H1 (cell line): ENCODE data around the gene ADGRD2. TPM values are rescaled to one million over a fixed set of nuclear protein-coding genes. Genes with fewer than 3 reads are reported as not detected.

Experiments used
- CTCF ChIA-PET: fragments of 300-600 bp; sonication (Branson Sonifier 250); formaldehyde crosslinking; loops from one replicate; lab custom pipeline; 2021; ENCODE audit not compliant: partially characterized antibody; lab: Charles Lee
- POLR2A ChIA-PET: fragments of 300-600 bp; sonication (Branson Sonifier 250); formaldehyde crosslinking; loops from one replicate; lab custom pipeline; 2021; ENCODE audit warnings: inconsistent platforms; ENCODE audit not compliant: partially characterized antibody; lab: Charles Lee
- DNase-seq, 2 experiments: peaks; one replicate each; pipeline versions ENCODE4 v3.0.0 to v3.0.0-alpha.2; 2010 to 2022; ENCODE audit warnings: low spot score in 2 of 2, low read depth in 1 of 2, mixed read lengths in 1 of 2
- FAIRE-seq: peaks from 2 replicates; lab custom pipeline; 2011; peaks lifted over from hg19 to GRCh38; lab: Jason Lieb, UNC
- H2AFZ ChIP-seq: 2 replicates; pipeline ENCODE4 v1.8.1; 2012; ENCODE audit warnings: low read length, inconsistent platforms
- H2AK5ac ChIP-seq: 2 replicates; pipeline ENCODE4 v1.6.1; 2013; ENCODE audit warnings: low read depth, low read length
- H2BK120ac ChIP-seq: replicated peaks from 2 replicates; pipeline ENCODE3; 2013; ENCODE audit warnings: low read depth, low read length, inconsistent platforms
- H2BK12ac ChIP-seq: 2 replicates; pipeline ENCODE4 v1.6.1; 2013; ENCODE audit warnings: low read depth, low read length
- H2BK15ac ChIP-seq: 2 replicates; pipeline ENCODE4 v1.6.1; 2013; ENCODE audit warnings: low read length
- H2BK20ac ChIP-seq: 2 replicates; pipeline ENCODE4 v1.6.1; 2013; ENCODE audit warnings: low read length
- H2BK5ac ChIP-seq: 2 replicates; pipeline ENCODE4 v1.6.1; 2013; ENCODE audit warnings: low read depth, low read length
- H3K14ac ChIP-seq: 2 replicates; pipeline ENCODE4 v1.6.1; 2013; ENCODE audit warnings: inconsistent platforms; ENCODE audit not compliant: insufficient read length
- H3K18ac ChIP-seq: 2 replicates; pipeline ENCODE4 v1.6.1; 2013; ENCODE audit warnings: low read length; ENCODE audit errors: extremely low read depth
- H3K23ac ChIP-seq: 2 replicates; pipeline ENCODE4 v1.6.1; 2013; ENCODE audit warnings: inconsistent platforms; ENCODE audit not compliant: insufficient read length
- H3K23me2 ChIP-seq: 2 replicates; pipeline ENCODE4 v1.6.1; 2013; ENCODE audit warnings: low read depth, low read length
- H3K27ac ChIP-seq: 2 replicates; pipeline ENCODE4 v1.6.1; 2011; ENCODE audit warnings: low read depth, low read length, inconsistent platforms
- H3K27me3 ChIP-seq, 4 experiments: replicated peaks in 1 of 4; 1 replicate in 1 of 4; 2 replicates in 3 of 4; pipeline versions ENCODE4 v1.6.1 to v1.8.1; 2011 to 2013; ENCODE audit warnings: low read length in 3 of 4, mild to moderate bottlenecking in 3 of 4, inconsistent platforms in 2 of 4, mixed read lengths in 2 of 4, moderate library complexity in 1 of 4; ENCODE audit not compliant: control insufficient read depth in 3 of 4, insufficient read depth in 3 of 4; ENCODE audit errors: extremely low read depth in 1 of 4
- H3K36me3 ChIP-seq, 4 experiments: 2 replicates each; pipeline versions ENCODE4 v1.6.1 to v1.8.1; 2011 to 2013; ENCODE audit warnings: mild to moderate bottlenecking in 4 of 4, low read length in 3 of 4, moderate library complexity in 2 of 4, control low read depth in 1 of 4, inconsistent platforms in 1 of 4; ENCODE audit not compliant: insufficient read depth in 4 of 4, control insufficient read depth in 2 of 4
- H3K4ac ChIP-seq: replicated peaks from 2 replicates; pipeline ENCODE3; 2013; ENCODE audit warnings: low read length, low read depth, mixed read lengths, inconsistent platforms; ENCODE audit not compliant: insufficient read length
- H3K4me1 ChIP-seq, 4 experiments: replicated peaks in 1 of 4; 1 replicate in 1 of 4; 2 replicates in 3 of 4; pipeline versions ENCODE4 v1.6.1 to v1.8.1; 2011 to 2013; ENCODE audit warnings: low read length in 3 of 4, inconsistent platforms in 2 of 4, mixed read lengths in 1 of 4; ENCODE audit not compliant: insufficient read depth in 4 of 4, control insufficient read depth in 3 of 4
- H3K4me2 ChIP-seq, 2 experiments: 2 replicates each; pipeline versions ENCODE4 v1.6.1 to v1.8.1; 2011 to 2013; ENCODE audit warnings: low read depth in 2 of 2, low read length in 2 of 2, control low read depth in 1 of 2, inconsistent platforms in 1 of 2, mild to moderate bottlenecking in 1 of 2; ENCODE audit not compliant: insufficient read depth in 1 of 2
- H3K4me3 ChIP-seq, 4 experiments: fragments of 200-600, 300-600 bp in 1 of 4; sonication (generic), shearing (Covaris generic), sonication (Bioruptor Twin) in 1 of 4; 2 replicates each; pipeline versions ENCODE4 v1.5.1 to v1.8.1; 2011 to 2016; ENCODE audit warnings: low read length in 4 of 4, low read depth in 3 of 4, control low read depth in 2 of 4, inconsistent platforms in 2 of 4, mild to moderate bottlenecking in 2 of 4, mixed read lengths in 1 of 4, moderate library complexity in 1 of 4; ENCODE audit not compliant: insufficient read depth in 2 of 4; ENCODE audit errors: extremely low read depth in 1 of 4
- H3K56ac ChIP-seq: replicated peaks from 2 replicates; pipeline ENCODE3; 2013; ENCODE audit warnings: low read depth, mild to moderate bottlenecking, mixed read lengths, low read length, inconsistent platforms; ENCODE audit not compliant: insufficient read length
- H3K79me1 ChIP-seq: 2 replicates; pipeline ENCODE4 v1.6.1; 2013; ENCODE audit warnings: low read depth, low read length, control low read depth
- H3K79me2 ChIP-seq, 2 experiments: 2 replicates each; pipeline versions ENCODE4 v1.6.1 to v1.8.1; 2012 to 2013; ENCODE audit warnings: low read length in 2 of 2, mild to moderate bottlenecking in 2 of 2, inconsistent platforms in 1 of 2; ENCODE audit not compliant: insufficient read depth in 2 of 2, control insufficient read depth in 1 of 2
- H3K9ac ChIP-seq, 4 experiments: replicated peaks in 1 of 4; 1 replicate in 1 of 4; 2 replicates in 3 of 4; pipeline versions ENCODE4 v1.6.1 to v1.8.1; 2011 to 2013; ENCODE audit warnings: low read depth in 3 of 4, low read length in 3 of 4, control low read depth in 2 of 4, mild to moderate bottlenecking in 2 of 4, moderate library complexity in 2 of 4, inconsistent platforms in 1 of 4; ENCODE audit errors: extremely low read depth in 1 of 4
- H3K9me3 ChIP-seq, 2 experiments: 2 replicates each; pipeline versions ENCODE4 v1.6.1 to v1.8.1; 2012 to 2013; ENCODE audit warnings: mild to moderate bottlenecking in 2 of 2, moderate library complexity in 2 of 2, control low read depth in 1 of 2, inconsistent platforms in 1 of 2, low read depth in 1 of 2, low read length in 1 of 2, mixed read lengths in 1 of 2; ENCODE audit not compliant: insufficient read depth in 2 of 2
- H4K20me1 ChIP-seq, 2 experiments: replicated peaks in 1 of 2; 2 replicates each; pipeline versions ENCODE3 to v1.8.1; 2011 to 2013; ENCODE audit warnings: inconsistent platforms in 2 of 2, low read length in 2 of 2, mild to moderate bottlenecking in 1 of 2; ENCODE audit not compliant: insufficient read depth in 2 of 2, control insufficient read depth in 1 of 2
- H4K5ac ChIP-seq: 2 replicates; pipeline ENCODE4 v1.6.1; 2013; ENCODE audit warnings: low read length, low read depth, mixed read lengths, inconsistent platforms; ENCODE audit not compliant: insufficient read length
- H4K8ac ChIP-seq: 2 replicates; pipeline ENCODE4 v1.8.0; 2013; ENCODE audit warnings: mild to moderate bottlenecking, moderate library complexity, low read length, inconsistent platforms; ENCODE audit not compliant: insufficient read depth; ENCODE audit errors: extremely low read depth
- H4K91ac ChIP-seq: replicated peaks from 2 replicates; pipeline ENCODE3; 2013; ENCODE audit warnings: low read length, mixed read lengths, inconsistent platforms; ENCODE audit not compliant: insufficient read length
- BACH1 ChIP-seq: IDR thresholded peaks from 2 replicates; pipeline ENCODE4 v1.6.1; 2012; ENCODE audit warnings: low read length, improper control_type of control experiment
- BCL11A ChIP-seq, 2 experiments: IDR thresholded peaks; one replicate each; pipeline ENCODE4 v1.6.1; 2011; ENCODE audit warnings: low read depth in 2 of 2, low read length in 2 of 2, mild to moderate bottlenecking in 2 of 2
- CEBPB ChIP-seq: IDR thresholded peaks from 2 replicates; pipeline ENCODE4 v1.6.1; 2012; ENCODE audit warnings: low read depth, low read length
- CHD1 ChIP-seq: IDR thresholded peaks from 2 replicates; pipeline ENCODE4 v1.6.1; 2012; ENCODE audit warnings: low read depth, low read length, improper control_type of control experiment
- EP300 ChIP-seq, 2 experiments: IDR thresholded peaks; 1 replicate in 1 of 2; 2 replicates in 1 of 2; pipeline ENCODE4 v1.6.1; 2011 to 2012; ENCODE audit warnings: low read depth in 2 of 2, low read length in 2 of 2, mild to moderate bottlenecking in 2 of 2, borderline replicate concordance in 1 of 2, inconsistent platforms in 1 of 2, moderate library complexity in 1 of 2
- EZH2 ChIP-seq: fragments of 200-600 bp; sonication (generic); IDR thresholded peaks from 2 replicates; pipeline ENCODE4 v1.7.1; 2012; ENCODE audit warnings: low read depth, mild to moderate bottlenecking, moderate library complexity, low read length, inconsistent platforms; ENCODE audit not compliant: severe bottlenecking
- FOSL1 ChIP-seq: IDR thresholded peaks from 2 replicates; pipeline ENCODE4 v1.6.1; 2011; ENCODE audit warnings: mild to moderate bottlenecking, low read depth, low read length, moderate library complexity; ENCODE audit not compliant: insufficient read depth
- GABPA ChIP-seq: IDR thresholded peaks from 2 replicates; pipeline ENCODE4 v1.6.1; 2011; ENCODE audit warnings: mild to moderate bottlenecking, low read length, moderate library complexity, borderline replicate concordance; ENCODE audit not compliant: insufficient read depth
- KDM5A ChIP-seq: fragments of 200-600 bp; IDR thresholded peaks from 2 replicates; pipeline ENCODE4 v1.7.1; 2012; ENCODE audit warnings: mild to moderate bottlenecking, low read length, inconsistent platforms, mixed read lengths
- NRF1 ChIP-seq: IDR thresholded peaks from 2 replicates; pipeline ENCODE4 v1.6.1; 2011; ENCODE audit warnings: mild to moderate bottlenecking, low read depth, low read length, improper control_type of control experiment
- POLR2A ChIP-seq, 2 experiments: IDR thresholded peaks; 1 replicate in 1 of 2; 2 replicates in 1 of 2; pipeline ENCODE4 v1.6.1; 2011; ENCODE audit warnings: low read depth in 2 of 2, low read length in 2 of 2, mild to moderate bottlenecking in 2 of 2; ENCODE audit errors: control extremely low read depth in 1 of 2
- RAD21 ChIP-seq, 2 experiments: IDR thresholded peaks in 1 of 2; conservative IDR thresholded peaks in 1 of 2; 2 replicates each; pipeline ENCODE4 v1.6.1; 2011; ENCODE audit warnings: low read depth in 2 of 2, low read length in 2 of 2, improper control_type of control experiment in 1 of 2, inconsistent platforms in 1 of 2, mild to moderate bottlenecking in 1 of 2, moderate library complexity in 1 of 2
- SIN3A ChIP-seq, 2 experiments: IDR thresholded peaks in 1 of 2; conservative IDR thresholded peaks in 1 of 2; 2 replicates each; pipeline ENCODE4 v1.6.1; 2011 to 2012; ENCODE audit warnings: low read length in 2 of 2, improper control_type of control experiment in 1 of 2, low read depth in 1 of 2, mild to moderate bottlenecking in 1 of 2
- SIRT6 ChIP-seq: IDR thresholded peaks from one replicate; pipeline ENCODE4 v1.7.1; 2012; ENCODE audit warnings: low read length, inconsistent platforms
- YY1 ChIP-seq: IDR thresholded peaks from 2 replicates; pipeline ENCODE4 v1.6.1; 2011; ENCODE audit warnings: low read depth, mild to moderate bottlenecking, low read length
- WGBS, 2 experiments: shearing (Covaris generic) in 1 of 2; methylation state at CpG; one replicate each; pipeline versions ENCODE4 v1.1.6 to v1.1.7; 2013 to 2015; ENCODE audit warnings: low lambda C conversion rate in 2 of 2, mixed read lengths in 2 of 2, inconsistent platforms in 1 of 2, low coverage in 1 of 2, missing lambda C conversion rate in 1 of 2; ENCODE audit not compliant: insufficient replicate concordance in 2 of 2, insufficient coverage in 1 of 2, insufficient read length in 1 of 2; ENCODE audit errors: extremely low coverage in 1 of 2, missing lambda C conversion rate in 1 of 2; 5-methylcytosine and 5-hydroxymethylcytosine counted together
- polyA plus RNA-seq, 7 experiments: library from polyadenylated mRNA; depleted of rRNA in 3 of 7; stranded (reverse) in 5 of 7; unstranded in 2 of 7; fragments of >200 nt in 5 of 7; fragments of 200-250 nt in 2 of 7; gene quantifications; 1 replicate in 5 of 7; 2 replicates in 1 of 7; 4 replicates in 1 of 7; pipeline versions ENCODE4 v1.2.1 to v1.2.3, GENCODE V29; 2011 to 2013; ENCODE audit warnings: missing spikeins in 2 of 7, mixed read lengths in 2 of 7
- total RNA-seq: library from RNA; stranded (reverse); fragmentation: NEBNext Ultra II Directional; extraction: Animal tissue kit (Norgen Biotek cat#: 25700); gene quantifications from 2 replicates; pipeline ENCODE4 v1.2.1, GENCODE V29; 2021

The ADGRD2 gene
- total and polyA plus RNA-seq, 2 of the 8 experiments (the other 6 are each of a cell fraction or from before 2014, with no cell fraction given) = 0.41 to 1.4 TPM

DNA sequence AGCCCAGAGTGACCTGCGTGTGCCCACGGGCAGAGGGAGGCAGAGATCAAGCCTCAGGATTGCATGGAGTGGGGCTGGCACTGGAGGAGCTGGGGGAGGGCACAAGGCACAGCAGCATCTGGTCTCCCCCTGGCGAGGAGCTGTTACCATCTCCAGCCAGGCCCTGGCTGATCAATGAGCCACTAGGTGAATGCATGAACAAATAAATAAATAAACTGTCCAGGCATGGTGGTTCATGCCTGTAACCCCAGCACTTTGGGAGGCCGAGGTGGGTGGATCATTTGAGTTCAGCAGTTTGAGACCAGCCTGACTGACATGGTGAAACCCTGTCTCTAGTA, 20.8 kb upstream of the ADGRD2 start:
- Histone ChIP-seq H3K23ac (no peak overlapping the region), H3K9ac (no peak overlapping the region; a peak in 1 of 7 replicates), H2BK120ac (no peak overlapping the region), H3K4me2 (no peak overlapping the region), H2BK5ac (no peak overlapping the region), H3K9me3 (no peaks in the 10 kb centered on the region), H2AK5ac (no peak overlapping the region), H3K79me2 (no peaks in the 10 kb centered on the region), H4K20me1 (no peaks in the 10 kb centered on the region), H3K4ac (no peak overlapping the region), H2BK12ac (no peak overlapping the region), H3K56ac (no peak overlapping the region), H2BK15ac (no peak overlapping the region), H4K91ac (no peak overlapping the region), H3K18ac (no peak overlapping the region), H3K27ac (no peak overlapping the region), H3K36me3 (no peaks in the 10 kb centered on the region), H3K27me3 (no peaks in the 10 kb centered on the region), H4K5ac (no peak overlapping the region), H4K8ac (no peak overlapping the region), H3K79me1 (no peaks in the 10 kb centered on the region), H3K23me2 (no peaks in the 10 kb centered on the region), H2AFZ (no peak overlapping the region), H2BK20ac (no peak overlapping the region), H3K4me3 (no peak overlapping the region), H3K14ac (no peak overlapping the region), H3K4me1 (no peaks in the 10 kb centered on the region)
- ChIA-PET POLR2A (interaction anchor here (0.7 kb wide), 1 partner anchor 13 kb away, joined by 3 read pairs; no protein-coding TSS in a partner anchor), CTCF (interaction anchor here (0.6 to 5.4 kb wide), 7 partner anchors 10 to 273 kb away, joined by 3 to 49 read pairs (median 3); no protein-coding TSS in a partner anchor)
- FAIRE-seq (no peak), DNase-seq (no peak)
- WGBS, 2 experiments = 77% methylated on average over 4 of the region's 4 CpGs; no CpG with 5 or more reads in 1 of the 2 experiments
- TF ChIP-seq CHD1 (no peak), GABPA (no peak), KDM5A (no peak), NRF1 (no peak), CEBPB (no peak), EZH2 (no peak), YY1 (no peak), BCL11A (IDR thresholded peaks at IDR 0.05; ENCODE audit: low read depth in 2 of 2, low read length in 2 of 2) (no peak), BACH1 (no peak), FOSL1 (no peak), POLR2A (IDR thresholded peaks at IDR 0.05; ENCODE audit: control extremely low read depth in 1 of 2, low read depth in 2 of 2, low read length in 2 of 2) (no peak), SIN3A (conservative IDR thresholded peaks at IDR 0.05 in 1 of 2, IDR thresholded peaks at IDR 0.05 in 1 of 2; ENCODE audit: low read depth in 1 of 2, low read length in 2 of 2) (no peak), SIRT6 (no peak), RAD21 (IDR thresholded peaks at IDR 0.05 in 1 of 2, conservative IDR thresholded peaks at IDR 0.05 in 1 of 2; ENCODE audit: low read depth in 2 of 2, low read length in 2 of 2) (no peak), EP300 (IDR thresholded peaks at IDR 0.05; ENCODE audit: borderline replicate concordance in 1 of 2, low read depth in 2 of 2, low read length in 2 of 2) (no peak)
